HG02885 (cell line): ENCODE results near the gene TAPBPL.
"Not testable (repeated sequence)": the region's sequence is repeated elsewhere in the genome, so short reads cannot be mapped to it uniquely, and the experiment has no call there.

Experiments
- ATAC-seq: cut with Tn5 transposase; IDR thresholded peaks from one replicate; pipeline ENCODE4 v1.9.1; 2021; ENCODE audit warnings: mild to moderate bottlenecking; ENCODE audit not compliant: unreplicated experiment, poor library complexity

Gene TAPBPL

GRCh38 chr12:6477601-6478377, 25.9 kb downstream of the TAPBPL start:
- ATAC-seq = not testable (repeated sequence)

GRCh38 chr12:6478416-6478815, 26.6 kb downstream of the TAPBPL start:
- no peak for ATAC-seq

GRCh38 chr12:6488240-6488639, 36.4 kb downstream of the TAPBPL start:
- ATAC-seq = no peak

- ATAC-seq = no peak
Measured at GRCh38 chr12:6489449-6489848, 37.6 kb downstream of the TAPBPL start.

- not testable (repeated sequence) for ATAC-seq
Measured at GRCh38 chr12:6490673-6491072, 38.8 kb downstream of the TAPBPL start.

GRCh38 chr12:6492838-6493496, 41.1 kb downstream of the TAPBPL start, which contains the start of gene MRPL51:
Gene MRPL51 (minus strand): TSS chr12:6493262. CDS start chr12:6493136, 126 bp downstream.
- ATAC-seq = peak; percentile 71

- ATAC-seq = peak; percentile 93
Measured at GRCh38 chr12:6493497-6494257, 41.8 kb downstream of the TAPBPL start, which contains the start of gene NCAPD2. Gene NCAPD2 (plus strand): TSS chr12:6494102. CDS start chr12:6495099, 997 bp downstream.

GRCh38 chr12:6494258-6494743, 42.5 kb downstream of the TAPBPL start:
- no peak for ATAC-seq

GRCh38 chr12:6494968-6495367, 43.1 kb downstream of the TAPBPL start:
- ATAC-seq = no peak

GRCh38 chr12:6497291-6497690, 45.4 kb downstream of the TAPBPL start:
- ATAC-seq = not testable (repeated sequence)

GRCh38 chr12:6500466-6500865, 48.6 kb downstream of the TAPBPL start:
- ATAC-seq = no peak

- no peak for ATAC-seq
Measured at GRCh38 chr12:6507102-6507998, 55.5 kb downstream of the TAPBPL start.

GRCh38 chr12:6508087-6508486, 56.2 kb downstream of the TAPBPL start:
- ATAC-seq = no peak
